ENCODE data around the gene IQGAP2. TPM values are rescaled to one million over a fixed set of nuclear protein-coding genes. Genes with fewer than 3 reads are reported as not detected.

Gene IQGAP2
- total and polyA plus RNA-seq, 9 of the 15 experiments (the other 6 are each of a cell fraction or from before 2014, with no cell fraction given), result 8.7 to 23.2 (median 17.4) TPM

GRCh38 chr5:76500633-76501393, 97.7 kb downstream of the IQGAP2 start:
- H4K20me1 ChIP-seq (replicated peaks; ENCODE audit: control insufficient read depth, insufficient read depth, low read length), result no peaks in the 10 kb centered on the region
- ATAC-seq, result no peak
- no peak for FAIRE-seq

More at GRCh38 chr5:76500633-76501393, 97.7 kb downstream of the IQGAP2 start:
- no peaks in the 10 kb centered on the region for H3K36me3 ChIP-seq (ENCODE audit: control insufficient read depth, insufficient read depth, low read length)
- no peak overlapping the region for H3K4me3 ChIP-seq
- DNase-seq (ENCODE audit: extremely low read depth in 1 of 4, low spot score in 3 of 4), result no peak
- WGBS (ENCODE audit: insufficient coverage, low coverage, missing lambda C conversion rate), result 42% methylated on average over 5 of the region's 5 CpGs
- no peaks in the 10 kb centered on the region for H3K79me2 ChIP-seq (ENCODE audit: control insufficient read depth, insufficient read depth, low read length)
- BruUV-seq (replicated peaks), result no TSS peak
- H3K4me2 ChIP-seq (ENCODE audit: insufficient read depth, low read length), result no peak overlapping the region
- in situ Hi-C loops (cut with MboI) (no loop called here), intact Hi-C loops (cut with micrococcal nuclease) (no loop called here)
- TF ChIP-seq SUPT5H (IDR thresholded peaks at IDR 0.05), result no peak
- TF ChIP-seq ZNF561 (CRISPR knock-in tag; conservative IDR thresholded peaks at IDR 0.05), result no peak
- no peak for TF ChIP-seq KDM5B (IDR thresholded peaks at IDR 0.05; ENCODE audit: insufficient replicate concordance, low read depth, low read length)
- TF ChIP-seq NEUROD1 (IDR thresholded peaks at IDR 0.05; ENCODE audit: borderline replicate concordance, low read depth, low read length, partially characterized antibody), result no peak
- TF ChIP-seq ZNF668 (CRISPR knock-in tag; IDR thresholded peaks at IDR 0.05), result no peak
- no peak for TF ChIP-seq TCF7 (IDR thresholded peaks at IDR 0.05; ENCODE audit: borderline replicate concordance)
- TF ChIP-seq, protein P1, sequence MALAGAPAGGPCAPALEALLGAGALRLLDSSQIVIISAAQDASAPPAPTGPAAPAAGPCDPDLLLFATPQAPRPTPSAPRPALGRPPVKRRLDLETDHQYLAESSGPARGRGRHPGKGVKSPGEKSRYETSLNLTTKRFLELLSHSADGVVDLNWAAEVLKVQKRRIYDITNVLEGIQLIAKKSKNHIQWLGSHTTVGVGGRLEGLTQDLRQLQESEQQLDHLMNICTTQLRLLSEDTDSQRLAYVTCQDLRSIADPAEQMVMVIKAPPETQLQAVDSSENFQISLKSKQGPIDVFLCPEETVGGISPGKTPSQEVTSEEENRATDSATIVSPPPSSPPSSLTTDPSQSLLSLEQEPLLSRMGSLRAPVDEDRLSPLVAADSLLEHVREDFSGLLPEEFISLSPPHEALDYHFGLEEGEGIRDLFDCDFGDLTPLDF (CRISPR knock-in tag; IDR thresholded peaks at IDR 0.05), result no peak
- TF ChIP-seq ZNF24 (IDR thresholded peaks at IDR 0.05), result no peak
- TF ChIP-seq CBFA2T3 (IDR thresholded peaks at IDR 0.05), result no peak
- TF ChIP-seq SETDB1 (IDR thresholded peaks at IDR 0.05; ENCODE audit: low read length), result no peak
- no peak for TF ChIP-seq POLR2AphosphoS5 (IDR thresholded peaks at IDR 0.05; ENCODE audit: control insufficient read depth, insufficient read depth, low read depth, low read length)
- TF ChIP-seq, protein P2, sequence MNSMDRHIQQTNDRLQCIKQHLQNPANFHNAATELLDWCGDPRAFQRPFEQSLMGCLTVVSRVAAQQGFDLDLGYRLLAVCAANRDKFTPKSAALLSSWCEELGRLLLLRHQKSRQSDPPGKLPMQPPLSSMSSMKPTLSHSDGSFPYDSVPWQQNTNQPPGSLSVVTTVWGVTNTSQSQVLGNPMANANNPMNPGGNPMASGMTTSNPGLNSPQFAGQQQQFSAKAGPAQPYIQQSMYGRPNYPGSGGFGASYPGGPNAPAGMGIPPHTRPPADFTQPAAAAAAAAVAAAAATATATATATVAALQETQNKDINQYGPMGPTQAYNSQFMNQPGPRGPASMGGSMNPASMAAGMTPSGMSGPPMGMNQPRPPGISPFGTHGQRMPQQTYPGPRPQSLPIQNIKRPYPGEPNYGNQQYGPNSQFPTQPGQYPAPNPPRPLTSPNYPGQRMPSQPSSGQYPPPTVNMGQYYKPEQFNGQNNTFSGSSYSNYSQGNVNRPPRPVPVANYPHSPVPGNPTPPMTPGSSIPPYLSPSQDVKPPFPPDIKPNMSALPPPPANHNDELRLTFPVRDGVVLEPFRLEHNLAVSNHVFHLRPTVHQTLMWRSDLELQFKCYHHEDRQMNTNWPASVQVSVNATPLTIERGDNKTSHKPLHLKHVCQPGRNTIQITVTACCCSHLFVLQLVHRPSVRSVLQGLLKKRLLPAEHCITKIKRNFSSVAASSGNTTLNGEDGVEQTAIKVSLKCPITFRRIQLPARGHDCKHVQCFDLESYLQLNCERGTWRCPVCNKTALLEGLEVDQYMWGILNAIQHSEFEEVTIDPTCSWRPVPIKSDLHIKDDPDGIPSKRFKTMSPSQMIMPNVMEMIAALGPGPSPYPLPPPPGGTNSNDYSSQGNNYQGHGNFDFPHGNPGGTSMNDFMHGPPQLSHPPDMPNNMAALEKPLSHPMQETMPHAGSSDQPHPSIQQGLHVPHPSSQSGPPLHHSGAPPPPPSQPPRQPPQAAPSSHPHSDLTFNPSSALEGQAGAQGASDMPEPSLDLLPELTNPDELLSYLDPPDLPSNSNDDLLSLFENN (IDR thresholded peaks at IDR 0.05; ENCODE audit: low read depth in 2 of 2, low read length in 2 of 2), result no peak
- no peak for TF ChIP-seq SNIP1 (IDR thresholded peaks at IDR 0.05; ENCODE audit: low read depth)
- no peak for TF ChIP-seq ZNF146 (CRISPR knock-in tag; IDR thresholded peaks at IDR 0.05; ENCODE audit: unreplicated experiment)
- TF ChIP-seq LCOR (CRISPR knock-in tag; IDR thresholded peaks at IDR 0.05), result no peak
- TF ChIP-seq LARP7 (IDR thresholded peaks at IDR 0.05), result no peak
- TF ChIP-seq ZNF174 (CRISPR knock-in tag; IDR thresholded peaks at IDR 0.05), result no peak
- TF ChIP-seq ZNF232 (CRISPR knock-in tag; IDR thresholded peaks at IDR 0.05), result no peak
- TF ChIP-seq ZSCAN29 (IDR thresholded peaks at IDR 0.05), result no peak
- H3K9ac ChIP-seq (ENCODE audit: insufficient read depth in 1 of 2, low read depth in 2 of 2, low read length in 2 of 2), result no peak overlapping the region
- H3K27ac ChIP-seq (ENCODE audit: extremely low read depth, low read depth, low read length), result no peak overlapping the region
- no peak overlapping the region for H2AFZ ChIP-seq (ENCODE audit: low read depth, low read length)
- no peaks in the 10 kb centered on the region for H3K27me3 ChIP-seq (ENCODE audit: control insufficient read depth in 2 of 2, insufficient read depth in 2 of 2, low read length in 2 of 2)
- peaks cover 0 to 3% of the 10 kb centered on the region in 2 experiments; a peak in 1 of 5 replicates for H3K4me1 ChIP-seq (replicated peaks in 1 of 2; ENCODE audit: control insufficient read depth in 2 of 2, insufficient read depth in 2 of 2, low read length in 2 of 2)
- CTCF ChIA-PET (ENCODE audit: low intra/inter-chr PET ratio), result no interaction called here
- H3K9me1 ChIP-seq (ENCODE audit: control insufficient read depth, insufficient read depth, low read length), result no peaks in the 10 kb centered on the region
- H3K9me3 ChIP-seq (replicated peaks; ENCODE audit: control insufficient read depth, insufficient read depth, low read depth, low read length), result no peaks in the 10 kb centered on the region
- POLR2A ChIA-PET, result interaction anchor here (0.5 to 0.7 kb wide), 2 partner anchors 10 to 157 kb away, joined by 3 read pairs; no protein-coding TSS in a partner anchor
